ENCODE results near the gene MBOAT1. TPM values are rescaled to one million over a fixed set of nuclear protein-coding genes. Genes with fewer than 3 reads are reported as not detected.

MBOAT1 gene
- total RNA-seq, 4 donors from 2014 or later, result 6.8 to 33.5 (median 25.9) TPM

DNA sequence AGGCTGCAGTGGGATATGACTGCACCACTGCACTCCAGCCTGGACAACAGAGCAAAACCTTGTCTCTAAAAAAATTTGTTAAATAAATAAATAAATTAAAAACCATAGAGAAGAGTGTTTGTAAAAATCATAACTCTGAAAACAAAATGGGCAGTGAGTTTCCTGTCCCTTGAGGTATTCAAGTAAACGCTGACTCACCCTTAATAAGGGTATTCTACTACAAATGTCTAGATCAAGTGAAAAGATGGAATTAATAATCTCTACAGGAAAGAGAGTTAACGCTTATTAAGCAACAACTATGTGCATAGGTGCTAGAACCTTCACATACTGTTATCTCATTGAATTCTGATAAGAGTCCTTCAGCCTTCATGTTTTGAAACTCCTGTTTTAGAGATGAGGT is 19.9 kb upstream of the MBOAT1 start:
- Histone ChIP-seq H3K27me3 (no peaks in the 10 kb centered on the region), H3K4me1 (no peaks in the 10 kb centered on the region), H3K9me3 (no peaks in the 10 kb centered on the region), H3K4me3 (no peak overlapping the region), H3K36me3 (no peaks in the 10 kb centered on the region), H3K27ac (no peak overlapping the region)
- intact Hi-C loops (cut with DNase I; ENCODE audit: low total_unique reads), result no loop called here
- DNase-seq, result no peak
- TF ChIP-seq POLR2A (IDR thresholded peaks at IDR 0.05) (no peak), CTCF (IDR thresholded peaks at IDR 0.05) (no peak)

GRCh38 chr6:20230401-20231119 is 18.3 kb upstream of the MBOAT1 start:
- TF ChIP-seq CTCF (IDR thresholded peaks at IDR 0.05) (no peak), POLR2A (IDR thresholded peaks at IDR 0.05) (no peak)
- no peak for DNase-seq
- no peak overlapping the region for H3K27ac ChIP-seq
- no peaks in the 10 kb centered on the region for H3K36me3 ChIP-seq
- H3K27me3 ChIP-seq, result no peaks in the 10 kb centered on the region
- no peaks in the 10 kb centered on the region for H3K4me1 ChIP-seq
- intact Hi-C loops (cut with DNase I; ENCODE audit: low total_unique reads), result no loop called here
- H3K4me3 ChIP-seq, result no peak overlapping the region
- no peaks in the 10 kb centered on the region for H3K9me3 ChIP-seq

DNA sequence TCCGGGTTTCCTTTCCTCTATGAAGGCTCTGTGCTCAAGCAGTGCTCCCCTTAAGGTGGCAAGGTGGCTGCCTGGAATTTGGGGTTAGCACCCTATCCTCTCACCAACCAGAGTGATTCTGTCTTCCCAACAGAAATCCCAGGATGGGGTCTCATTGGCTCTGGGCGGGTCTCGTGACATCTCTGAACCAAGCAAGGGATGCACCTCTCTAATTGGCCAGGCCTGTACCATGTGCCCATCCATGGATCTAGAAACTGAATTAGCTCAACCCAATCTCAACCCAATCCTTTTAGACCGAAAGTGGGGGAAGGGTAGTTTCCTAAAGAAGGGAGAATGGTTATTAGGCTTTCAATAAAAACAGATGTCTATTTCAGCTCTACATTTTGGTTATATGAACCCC is 17.6 kb upstream of the MBOAT1 start:
- Histone ChIP-seq H3K27ac (no peak overlapping the region), H3K9me3 (no peaks in the 10 kb centered on the region), H3K4me3 (no peak overlapping the region), H3K36me3 (no peaks in the 10 kb centered on the region), H3K4me1 (no peaks in the 10 kb centered on the region), H3K27me3 (no peaks in the 10 kb centered on the region)
- intact Hi-C loops (cut with DNase I; ENCODE audit: low total_unique reads), result no loop called here
- no peak for DNase-seq
- TF ChIP-seq CTCF (IDR thresholded peaks at IDR 0.05), result no peak
- TF ChIP-seq POLR2A (IDR thresholded peaks at IDR 0.05), result no peak

- no peak for DNase-seq
- H3K4me3 ChIP-seq, result no peak overlapping the region
- no peaks in the 10 kb centered on the region for H3K9me3 ChIP-seq
Measured at GRCh38 chr6:20227350-20227749, 15.1 kb upstream of the MBOAT1 start.

More at GRCh38 chr6:20227350-20227749, 15.1 kb upstream of the MBOAT1 start:
- intact Hi-C loops (cut with DNase I; ENCODE audit: low total_unique reads), result no loop called here
- TF ChIP-seq POLR2A (IDR thresholded peaks at IDR 0.05) (no peak), CTCF (IDR thresholded peaks at IDR 0.05) (no peak)
- H3K27me3 ChIP-seq, result no peaks in the 10 kb centered on the region
- no peak overlapping the region for H3K27ac ChIP-seq
- no peaks in the 10 kb centered on the region for H3K36me3 ChIP-seq
- H3K4me1 ChIP-seq, result no peaks in the 10 kb centered on the region

Measured in uterus (tissue), 4 donors.